Astrocyte of the cerebellum (primary cell): ENCODE measurements around the gene HEXD.

Experiments
- DNase-seq: peaks from one replicate; pipeline ENCODE4 v3.0.0-alpha.2; 2011; ENCODE audit warnings: low read depth
- H3K4me3 ChIP-seq: 2 replicates; pipeline ENCODE4 v1.5.1; 2011; ENCODE audit warnings: mild to moderate bottlenecking, low read depth, low read length, moderate library complexity
- CTCF ChIP-seq: IDR thresholded peaks from 2 replicates; pipeline ENCODE4 v1.5.1; 2012; ENCODE audit warnings: low read length, low read depth, moderate library complexity, mild to moderate bottlenecking; ENCODE audit errors: missing control alignments
- in situ Hi-C: cut with HindIII; loops from 2 replicates; pipeline ENCODE4 v1.10.0; 2017; ENCODE audit warnings: low sequenced_read_pairs

Gene HEXD

GRCh38 chr17:82384730-82385481 is 33.2 kb upstream of the HEXD start:
- in situ Hi-C loops: no loop called here
- no peak for DNase-seq
- no peak for TF ChIP-seq CTCF
- no peak overlapping the region for H3K4me3 ChIP-seq

- in situ Hi-C loops: no loop called here
- no peak for TF ChIP-seq CTCF
- no peak for DNase-seq
- H3K4me3 ChIP-seq: no peak overlapping the region
These were observed 32.4 kb upstream of the HEXD start for GRCh38 chr17:82385559-82386254.

- no peak for TF ChIP-seq CTCF
- in situ Hi-C loops: no loop called here
These were observed 31.8 kb upstream of the HEXD start for GRCh38 chr17:82386255-82386831.

GRCh38 chr17:82386881-82387704 is 31.1 kb upstream of the HEXD start:
- in situ Hi-C loops: no loop called here
- no peak for TF ChIP-seq CTCF
- H3K4me3 ChIP-seq: no peak overlapping the region
- no peak for DNase-seq

More at GRCh38 chr17:82386255-82386831, 31.8 kb upstream of the HEXD start:
- no peak for DNase-seq
- H3K4me3 ChIP-seq: no peak overlapping the region

GRCh38 chr17:82387705-82388106 is 30.4 kb upstream of the HEXD start:
- DNase-seq: no peak
- in situ Hi-C loops: no loop called here
- no peak for TF ChIP-seq CTCF
- no peak overlapping the region for H3K4me3 ChIP-seq
